HG03095 (cell line): Measurements from ENCODE around the gene FAM120B.

ENCODE experiments used
- ATAC-seq: cut with Tn5 transposase; IDR thresholded peaks from one replicate; pipeline ENCODE4 v1.9.1; 2021; ENCODE audit warnings: moderate library complexity; ENCODE audit not compliant: unreplicated experiment

FAM120B gene

DNA sequence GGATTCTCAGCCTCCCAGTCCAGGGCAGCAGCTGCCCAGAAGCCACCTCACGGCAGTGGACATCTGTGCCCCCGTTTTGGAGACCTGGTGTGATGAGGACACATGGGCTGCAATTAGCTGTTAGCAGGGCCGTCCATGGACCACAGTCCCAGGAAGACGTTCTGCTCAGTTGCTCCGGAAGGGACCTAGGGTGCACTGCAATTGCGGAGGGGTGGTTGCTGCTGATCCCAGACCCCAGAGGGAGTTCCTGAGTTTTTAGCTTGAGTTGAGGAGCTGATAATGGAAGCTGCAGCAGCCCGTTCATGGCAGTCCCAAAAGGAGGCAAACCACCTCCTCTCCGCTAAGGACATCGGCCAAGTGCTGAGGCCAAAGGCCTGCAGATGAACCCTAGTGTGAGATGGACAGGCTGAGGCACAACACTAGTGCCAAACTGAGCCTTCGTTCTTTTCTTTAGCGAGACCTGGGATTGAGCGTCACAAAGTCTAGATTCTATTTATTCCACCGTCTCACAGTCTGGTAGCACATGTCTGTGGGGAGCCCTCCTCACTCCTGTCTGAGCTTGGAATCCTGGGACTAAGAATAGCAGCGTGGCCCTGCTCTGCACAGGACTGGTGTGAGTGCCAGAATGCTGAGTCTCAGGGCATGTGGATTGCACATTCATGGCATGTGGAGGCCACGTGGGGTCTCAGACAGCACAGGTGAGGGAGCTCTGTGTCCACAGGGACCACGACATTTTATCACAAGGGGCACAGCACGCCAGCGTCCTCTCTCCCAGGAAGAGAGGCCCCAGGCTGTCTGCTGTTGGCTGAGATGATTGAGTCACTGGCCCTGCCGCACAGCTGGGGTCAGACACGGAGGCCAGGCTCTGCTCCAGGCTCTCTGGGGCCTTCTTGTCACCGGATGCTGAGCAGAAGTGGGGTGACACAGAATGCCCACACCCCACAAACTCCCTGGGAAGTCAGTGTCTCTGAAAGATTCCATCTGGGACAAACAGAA is 133.1 kb downstream of the FAM120B start:
- ATAC-seq, result no peak

- no peak for ATAC-seq
These were observed 133.9 kb downstream of the FAM120B start for GRCh38 chr6:170440437-170440836.

DNA sequence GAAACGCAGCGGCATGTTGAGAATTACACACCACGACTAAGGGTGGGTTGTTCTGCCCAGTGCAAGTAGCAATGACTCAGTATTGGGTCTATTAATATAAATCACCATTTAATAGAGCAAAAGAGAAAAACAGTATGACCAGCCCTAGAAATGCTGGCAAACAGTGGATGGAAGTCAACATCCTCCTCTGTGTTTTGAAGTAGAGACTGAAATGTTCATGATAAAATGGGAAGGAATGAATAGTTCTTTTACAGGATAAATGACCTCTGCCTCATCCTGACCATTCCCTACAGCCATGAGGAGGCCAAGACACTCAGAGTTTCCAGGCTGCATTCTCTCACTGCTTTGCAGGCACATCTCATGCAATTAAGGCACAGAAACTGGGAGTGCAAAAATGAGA is 134.8 kb downstream of the FAM120B start:
- no peak for ATAC-seq

- ATAC-seq, result no peak
These were observed 136.0 kb downstream of the FAM120B start for GRCh38 chr6:170442596-170442995.

DNA sequence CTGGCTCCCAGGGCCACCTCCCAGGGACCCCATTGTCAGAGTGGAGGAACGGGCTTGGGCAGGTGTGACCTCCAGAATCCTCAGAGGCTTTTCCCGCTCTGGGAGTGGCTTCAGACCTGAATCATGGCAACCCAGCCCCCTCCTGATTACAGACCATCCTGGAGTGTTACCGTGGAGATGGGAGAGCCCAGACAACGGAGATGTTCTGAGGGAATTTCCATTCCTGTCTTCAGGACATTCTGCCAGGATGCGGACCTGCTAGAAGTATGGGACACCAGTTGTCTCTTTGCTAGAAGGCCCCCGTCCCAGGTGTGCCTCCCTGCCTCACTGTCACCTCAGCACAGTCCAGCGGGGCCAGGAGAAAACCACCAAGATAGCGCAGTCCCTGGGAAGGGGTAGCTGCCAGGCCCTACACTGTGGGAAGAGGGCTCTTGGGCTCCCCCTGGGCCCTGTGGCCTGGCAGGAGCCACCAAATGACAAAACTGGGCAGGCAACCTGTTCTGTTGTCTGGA is 136.6 kb downstream of the FAM120B start:
- ATAC-seq, result no peak

DNA sequence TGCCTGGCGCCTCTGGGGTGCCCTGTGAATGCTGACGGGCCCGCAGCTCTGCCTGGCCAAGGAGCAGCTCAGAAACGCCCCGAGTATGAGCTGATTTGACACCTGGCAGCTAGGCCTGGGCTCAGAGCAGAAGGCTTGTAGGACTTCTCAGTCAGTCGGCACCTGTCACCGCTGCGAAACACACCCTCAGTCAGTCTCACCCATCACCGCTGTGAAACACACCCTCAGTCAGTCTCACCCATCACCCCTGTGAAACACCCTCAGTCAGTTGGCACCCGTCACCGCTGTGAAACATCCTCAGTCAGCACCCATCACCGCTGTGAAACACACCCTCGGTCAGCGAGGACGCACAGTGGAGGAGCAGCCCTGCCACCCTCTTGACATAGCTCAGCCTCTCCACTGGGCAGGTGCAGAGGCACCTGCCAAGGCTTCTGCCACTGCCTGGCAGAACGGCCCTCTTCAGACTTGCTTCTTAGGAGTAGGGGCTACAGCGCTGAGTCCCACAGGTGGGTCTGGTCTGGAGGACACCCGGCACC is 137.6 kb downstream of the FAM120B start:
- ATAC-seq, result no peak

- ATAC-seq, result no peak
These were observed 138.3 kb downstream of the FAM120B start for GRCh38 chr6:170444811-170445211.

- no peak for ATAC-seq
These were observed 138.9 kb downstream of the FAM120B start for GRCh38 chr6:170445487-170445886.

- ATAC-seq, result no peak
These were observed 139.4 kb downstream of the FAM120B start for GRCh38 chr6:170445971-170446370.

DNA sequence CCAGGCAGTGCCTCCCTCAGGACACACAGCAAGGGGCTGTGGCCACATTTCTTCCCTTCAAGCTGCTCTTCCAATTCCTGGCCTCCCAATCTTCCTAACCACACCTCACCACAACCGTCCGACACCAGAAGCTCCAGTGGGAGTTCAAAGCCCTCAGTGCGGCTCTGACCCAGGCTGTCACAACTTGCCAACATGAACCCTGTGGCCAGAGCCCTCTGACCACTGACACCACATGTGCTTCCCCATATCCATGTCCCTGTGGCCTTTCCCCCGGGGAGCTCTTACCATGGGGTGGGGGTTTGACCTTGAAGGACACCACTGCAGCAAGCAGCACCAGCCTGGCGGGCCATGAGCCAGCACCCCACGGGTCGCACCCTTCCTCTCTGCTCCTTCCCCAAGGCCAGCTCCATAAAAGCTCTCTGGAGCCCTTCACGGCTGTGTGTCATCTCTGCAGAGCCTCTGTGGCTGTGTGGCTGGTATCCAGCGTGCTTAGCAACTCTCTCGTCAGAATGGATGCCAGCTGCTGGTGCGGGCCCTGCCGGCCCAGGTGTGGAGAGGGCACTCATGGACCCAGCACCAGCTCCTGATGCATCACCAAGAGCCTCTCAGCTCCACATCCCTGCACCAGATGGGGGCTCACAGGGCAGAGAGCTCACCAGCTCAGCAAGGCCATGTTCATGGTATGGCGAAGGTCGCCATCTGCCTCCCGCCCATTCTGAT is 140.4 kb downstream of the FAM120B start:
- ATAC-seq, result no peak

- ATAC-seq, result no peak
These were observed 141.0 kb downstream of the FAM120B start for GRCh38 chr6:170447561-170447930.

DNA sequence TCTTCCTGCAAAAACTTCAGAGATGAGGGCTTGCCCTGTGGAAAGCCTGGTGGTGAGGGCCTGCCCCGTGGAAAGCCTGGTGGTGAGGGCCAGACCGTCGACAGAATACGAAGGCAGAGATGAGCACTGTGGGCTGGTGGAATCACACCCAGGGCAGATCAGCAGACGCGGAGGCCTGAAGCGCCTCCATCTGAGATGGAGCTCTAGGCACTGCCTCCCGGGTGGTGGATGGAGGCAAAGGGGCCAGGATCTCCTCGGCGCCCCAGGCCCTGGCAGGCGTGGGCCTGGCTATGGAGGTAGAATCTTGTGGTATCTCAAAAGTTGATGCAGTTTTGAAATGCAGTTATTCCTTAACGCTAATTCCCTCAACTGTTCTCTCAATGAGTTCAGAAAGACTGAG is 141.8 kb downstream of the FAM120B start:
- no peak for ATAC-seq

DNA sequence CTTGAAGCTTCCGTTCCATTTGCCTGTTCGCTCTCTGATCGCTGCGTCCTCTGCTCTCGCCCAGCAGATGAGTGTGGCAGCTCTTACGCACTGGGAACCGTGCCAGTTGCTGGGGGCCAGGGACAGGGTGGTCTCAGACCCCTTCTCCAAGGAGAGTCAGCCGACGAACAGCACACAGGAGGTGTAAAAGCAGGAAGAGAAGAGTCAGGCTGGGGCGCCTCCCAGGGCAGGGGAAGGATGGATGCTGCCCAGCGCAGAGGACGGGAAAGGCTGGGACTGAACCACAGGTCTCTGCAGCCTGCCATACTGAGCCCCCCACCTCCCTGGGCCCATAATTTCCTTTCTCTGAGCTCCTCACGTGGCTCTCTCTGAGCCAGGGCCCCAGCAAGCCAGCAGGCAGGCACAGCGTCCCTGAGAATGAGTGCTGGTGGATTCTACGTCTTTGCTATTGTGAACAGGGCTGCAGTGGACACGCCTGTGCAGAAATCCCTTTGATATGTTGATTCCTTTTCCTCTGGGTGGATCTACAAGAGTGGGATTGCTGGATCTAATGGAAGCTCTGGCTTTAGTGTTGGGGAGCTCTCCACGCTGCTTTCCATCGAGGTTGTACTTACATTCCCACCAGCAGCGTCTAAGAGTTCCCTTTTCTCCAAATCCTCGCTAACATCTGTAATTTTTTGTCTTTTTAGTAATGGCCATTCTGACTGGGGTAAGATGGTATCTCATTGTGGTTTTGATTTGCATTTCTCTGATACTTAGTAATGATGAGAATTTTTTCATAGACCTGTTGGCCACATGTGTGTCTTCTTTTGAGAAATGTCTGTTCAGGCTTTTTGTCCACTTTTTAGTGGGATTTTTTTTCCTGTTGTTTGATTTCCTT is 142.4 kb downstream of the FAM120B start:
- ATAC-seq, result no peak

DNA sequence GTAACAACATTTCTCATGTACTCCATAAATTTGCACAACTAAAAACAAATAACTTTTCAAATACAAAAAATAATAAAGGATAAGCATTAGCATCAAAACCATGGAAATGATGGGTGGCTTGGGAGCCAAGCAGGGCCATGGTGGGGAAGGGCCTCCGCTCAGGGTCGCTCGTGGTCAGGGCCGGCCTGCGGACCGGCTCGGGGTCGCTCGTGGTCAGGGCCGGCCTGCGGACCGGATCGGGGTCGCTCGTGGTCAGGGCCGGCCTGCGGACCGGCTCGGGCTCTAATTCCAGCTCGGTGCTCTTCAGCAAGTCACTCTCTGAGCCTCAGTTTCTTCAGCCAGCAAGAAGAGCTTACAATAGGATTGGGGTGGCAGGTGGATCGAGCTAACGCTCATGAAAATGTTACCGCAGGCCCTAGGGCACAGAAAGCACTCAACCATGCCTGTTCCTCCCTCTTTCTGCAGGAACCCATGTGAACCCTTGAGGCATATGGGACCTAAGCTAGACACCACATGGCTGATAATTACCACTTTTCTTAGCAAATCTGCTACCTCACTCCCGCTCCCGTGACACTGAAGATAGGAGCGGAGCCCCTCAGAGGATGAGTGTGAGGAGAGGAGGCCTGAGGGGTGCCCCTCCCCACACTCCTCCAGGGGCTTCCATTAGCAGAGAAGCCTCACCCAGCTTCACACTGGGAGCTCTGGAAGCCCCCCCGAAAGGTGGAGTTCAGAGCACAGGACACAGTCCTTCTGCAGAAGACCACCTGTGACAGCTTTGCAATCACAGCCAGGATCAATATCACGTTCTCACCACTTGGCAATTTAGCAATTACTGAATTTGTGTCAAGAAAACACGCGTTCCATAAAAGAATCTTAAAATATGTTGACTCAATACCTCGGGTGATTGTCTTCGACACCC is 143.5 kb downstream of the FAM120B start:
- no peak for ATAC-seq

DNA sequence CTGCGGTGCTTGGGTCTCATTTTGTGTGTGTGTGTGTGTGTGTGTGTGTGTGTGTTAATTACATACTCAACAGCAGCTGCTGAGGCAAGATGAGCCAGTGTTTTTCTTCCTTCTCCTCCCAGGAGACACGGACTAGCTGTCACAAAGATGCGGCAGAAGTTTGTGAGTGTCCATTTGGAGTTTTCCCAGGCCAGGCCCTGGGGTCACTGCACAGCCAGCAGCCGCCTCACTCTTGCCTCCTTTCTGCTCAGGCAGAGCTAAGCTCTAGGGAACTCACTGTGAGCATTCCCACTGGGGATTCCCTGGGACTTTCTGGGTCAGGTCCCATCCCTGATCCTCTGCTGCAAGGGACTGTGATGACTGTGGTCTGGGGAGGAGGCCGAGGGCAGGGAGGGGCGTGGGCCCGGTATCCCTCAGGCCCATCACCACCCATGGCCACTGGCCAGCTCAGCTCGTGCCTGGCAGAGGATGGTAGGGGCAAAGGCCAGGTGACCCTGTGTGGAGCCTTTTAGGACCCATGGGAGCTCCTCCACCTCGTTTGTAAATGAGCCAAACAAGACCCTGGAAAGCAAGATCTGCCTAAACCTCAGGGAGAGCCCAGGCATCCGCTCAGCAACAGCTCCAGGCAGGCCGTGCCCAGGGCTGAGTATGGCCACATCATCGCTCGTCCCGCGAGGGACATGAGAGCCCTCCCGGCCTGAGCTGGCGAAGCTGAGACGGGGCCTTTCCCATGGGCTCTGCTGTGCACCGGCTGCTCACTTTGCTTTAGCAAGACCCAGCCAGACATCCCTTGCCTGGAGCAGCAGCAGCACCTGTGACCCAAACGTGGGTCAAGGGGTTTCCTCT is 144.6 kb downstream of the FAM120B start:
- ATAC-seq, result no peak

DNA sequence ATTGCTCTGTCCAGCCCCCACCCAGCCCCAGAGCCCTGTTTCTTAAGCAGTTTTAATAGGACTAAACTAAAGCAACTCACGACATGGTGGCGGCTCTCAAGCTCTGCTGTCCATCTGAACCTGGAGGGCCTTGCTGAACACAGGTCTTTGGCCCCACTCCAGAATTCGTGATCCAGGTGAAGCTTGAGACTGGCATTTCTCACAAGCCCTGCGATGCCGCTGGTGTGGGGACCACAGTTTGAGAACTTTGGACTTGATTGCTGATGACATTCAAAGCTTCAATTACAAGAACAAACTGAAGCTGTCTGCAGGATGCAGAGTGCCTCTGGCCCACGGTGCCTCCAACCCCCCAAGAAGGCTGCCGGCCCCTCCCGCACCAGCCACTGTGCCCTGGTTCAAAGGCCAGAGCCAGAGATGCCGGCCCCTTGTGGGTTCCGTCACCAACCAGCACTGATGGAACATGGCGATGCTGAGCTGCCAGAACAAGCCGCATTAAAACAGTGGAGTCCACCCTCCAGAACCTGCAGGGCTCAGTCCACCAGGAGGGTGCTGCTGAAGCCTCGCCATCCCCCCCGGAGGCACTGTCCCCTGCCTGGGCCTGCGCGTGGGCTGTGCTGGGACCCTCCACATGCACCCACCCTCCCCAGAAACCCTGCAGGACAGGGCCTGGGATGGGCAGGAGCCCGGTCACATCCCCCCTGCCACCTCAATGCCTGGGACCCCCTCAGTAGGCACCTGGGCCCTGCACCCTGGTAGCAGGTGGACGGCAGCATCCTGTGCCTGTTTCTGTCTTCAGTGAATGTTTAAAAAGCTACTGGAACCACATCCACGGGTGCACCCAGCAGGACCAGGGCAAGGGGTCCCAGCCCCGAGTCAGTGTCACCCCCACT is 145.4 kb downstream of the FAM120B start:
- no peak for ATAC-seq

GRCh38 chr6:170452767-170453545 is 146.4 kb downstream of the FAM120B start:
- no peak for ATAC-seq
